H7 (cell line): ENCODE data around the gene TOP3B. TPM values are rescaled to one million over a fixed set of nuclear protein-coding genes. Genes with fewer than 3 reads are reported as not detected.

Source experiments
- DNase-seq: peaks from one replicate; pipeline ENCODE4 v3.0.0; 2012
- H3K27me3 ChIP-seq: 2 replicates; pipeline ENCODE4 v1.6.0; 2011; ENCODE audit warnings: mild to moderate bottlenecking, low read length; ENCODE audit not compliant: control insufficient read depth, insufficient read depth
- H3K36me3 ChIP-seq: replicated peaks from 2 replicates; pipeline ENCODE4 v1.5.1; 2011; ENCODE audit warnings: low read length; ENCODE audit not compliant: control insufficient read depth, insufficient read depth
- H3K4me3 ChIP-seq: 2 replicates; pipeline ENCODE4 v1.5.1; 2011; ENCODE audit warnings: low read depth, mild to moderate bottlenecking, control low read depth, low read length, moderate library complexity; ENCODE audit not compliant: insufficient read depth
- total RNA-seq: library from RNA; depleted of rRNA; stranded (reverse); fragments of >200 nt; shearing (Covaris generic); gene quantifications from 2 replicates; pipeline ENCODE4 v1.2.3, GENCODE V29; 2014

TOP3B gene
- total RNA-seq, 1 experiment from 2014 or later, result 53.8 TPM

- Histone ChIP-seq H3K27me3 (peaks cover 8% of the 10 kb centered on the region), H3K36me3 (no peaks in the 10 kb centered on the region), H3K4me3 (no peak overlapping the region)
- no peak for DNase-seq
Measured at GRCh38 chr22:21951062-21951461, 31.5 kb downstream of the TOP3B start.

- H3K4me3 ChIP-seq, result no peak overlapping the region
- H3K36me3 ChIP-seq, result peaks cover 3% of the 10 kb centered on the region
- peaks cover 8% of the 10 kb centered on the region for H3K27me3 ChIP-seq
- DNase-seq, result no peak
Measured at GRCh38 chr22:21949948-21950347, 32.6 kb downstream of the TOP3B start.

GRCh38 chr22:21949569-21949918, 33.0 kb downstream of the TOP3B start:
- Histone ChIP-seq H3K4me3 (no peak overlapping the region), H3K36me3 (peaks cover 3% of the 10 kb centered on the region), H3K27me3 (peaks cover 8% of the 10 kb centered on the region)
- DNase-seq, result no peak

GRCh38 chr22:21948824-21949568, 33.6 kb downstream of the TOP3B start:
- Histone ChIP-seq H3K4me3 (no peak overlapping the region), H3K36me3 (peaks cover 3% of the 10 kb centered on the region), H3K27me3 (peaks cover 8% of the 10 kb centered on the region)
- DNase-seq, result no peak

- Histone ChIP-seq H3K4me3 (no peak overlapping the region), H3K27me3 (peaks cover 8% of the 10 kb centered on the region), H3K36me3 (peaks cover 3% of the 10 kb centered on the region)
- no peak for DNase-seq
Measured at GRCh38 chr22:21948390-21948789, 34.2 kb downstream of the TOP3B start.

- Histone ChIP-seq H3K36me3 (peaks cover 5% of the 10 kb centered on the region), H3K4me3 (no peak overlapping the region), H3K27me3 (peaks cover 6% of the 10 kb centered on the region; the same call in 1 of the 2 replicates)
- peak; percentile 82 for DNase-seq
Measured at GRCh38 chr22:21947040-21948014, 35.3 kb downstream of the TOP3B start.

GRCh38 chr22:21946262-21946925, 36.2 kb downstream of the TOP3B start:
- H3K27me3 ChIP-seq, result no peaks in the 10 kb centered on the region
- peaks cover 5% of the 10 kb centered on the region for H3K36me3 ChIP-seq
- no peak for DNase-seq
- no peak overlapping the region for H3K4me3 ChIP-seq

- Histone ChIP-seq H3K36me3 (peaks cover 5% of the 10 kb centered on the region), H3K27me3 (no peaks in the 10 kb centered on the region), H3K4me3 (no peak overlapping the region)
- DNase-seq, result no peak
Measured at GRCh38 chr22:21945453-21946261, 36.9 kb downstream of the TOP3B start.

- Histone ChIP-seq H3K36me3 (peaks cover 5% of the 10 kb centered on the region), H3K4me3 (no peak overlapping the region), H3K27me3 (no peaks in the 10 kb centered on the region)
- no peak for DNase-seq
Measured at GRCh38 chr22:21944871-21945270, 37.7 kb downstream of the TOP3B start.

GRCh38 chr22:21943571-21944448, 38.8 kb downstream of the TOP3B start:
- no peak for DNase-seq
- no peak overlapping the region for H3K4me3 ChIP-seq
- H3K36me3 ChIP-seq, result peaks cover 5% of the 10 kb centered on the region

GRCh38 chr22:21942407-21943343, 39.9 kb downstream of the TOP3B start:
- Histone ChIP-seq H3K36me3 (peaks cover 5% of the 10 kb centered on the region), H3K4me3 (no peak overlapping the region), H3K27me3 (no peaks in the 10 kb centered on the region)
- no peak for DNase-seq

More at GRCh38 chr22:21943571-21944448, 38.8 kb downstream of the TOP3B start:
- H3K27me3 ChIP-seq, result no peaks in the 10 kb centered on the region

GRCh38 chr22:21941921-21942320, 40.7 kb downstream of the TOP3B start:
- Histone ChIP-seq H3K4me3 (no peak overlapping the region), H3K36me3 (peaks cover 5% of the 10 kb centered on the region), H3K27me3 (no peaks in the 10 kb centered on the region)
- no peak for DNase-seq
